Measurements from ENCODE around the gene MXRA7.
"Not testable (repeated sequence)": the region's sequence is repeated elsewhere in the genome, so short reads cannot be mapped to it uniquely, and the experiment has no call there.

The MXRA7 gene

DNA sequence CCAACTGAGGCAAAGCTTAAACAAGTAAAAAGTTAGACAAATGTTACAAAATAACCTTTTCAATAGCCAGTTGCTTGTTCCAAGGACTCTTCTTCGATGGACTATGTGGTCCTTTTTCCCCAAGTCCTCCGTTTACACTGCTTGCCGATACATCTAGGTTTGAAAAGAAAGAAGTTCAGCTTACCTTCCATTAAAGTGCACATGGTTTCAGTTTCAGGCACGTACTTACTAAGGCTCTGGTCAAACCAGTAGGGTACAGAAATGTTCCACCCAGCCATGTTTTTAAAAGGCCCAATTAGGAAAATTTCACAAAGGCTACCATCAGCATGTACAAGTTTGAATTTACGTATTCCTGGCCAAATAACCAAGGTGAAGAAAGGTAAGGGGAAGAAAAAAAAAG lies 24.2 kb upstream of the MXRA7 start:
- Histone ChIP-seq H3K4me1 (ENCODE audit: control insufficient read depth, insufficient read depth, low read length, unreplicated experiment) (peaks cover 24% of the 10 kb centered on the region), H3K79me2 (ENCODE audit: control insufficient read depth, insufficient read depth, low read length, unreplicated experiment) (peaks cover 84% of the 10 kb centered on the region), H3K27me3 (ENCODE audit: insufficient read depth, low read length) (no peaks in the 10 kb centered on the region), H2AFZ (ENCODE audit: low read length, unreplicated experiment) (no peak overlapping the region), H3K27ac (ENCODE audit: low read depth, low read length) (peak overlapping the region; percentile 77), H3K4me3 (ENCODE audit: low read depth, low read length) (peak overlapping the region; percentile 87), H3K36me3 (ENCODE audit: insufficient read depth, low read length) (peaks cover 44% of the 10 kb centered on the region)

DNA sequence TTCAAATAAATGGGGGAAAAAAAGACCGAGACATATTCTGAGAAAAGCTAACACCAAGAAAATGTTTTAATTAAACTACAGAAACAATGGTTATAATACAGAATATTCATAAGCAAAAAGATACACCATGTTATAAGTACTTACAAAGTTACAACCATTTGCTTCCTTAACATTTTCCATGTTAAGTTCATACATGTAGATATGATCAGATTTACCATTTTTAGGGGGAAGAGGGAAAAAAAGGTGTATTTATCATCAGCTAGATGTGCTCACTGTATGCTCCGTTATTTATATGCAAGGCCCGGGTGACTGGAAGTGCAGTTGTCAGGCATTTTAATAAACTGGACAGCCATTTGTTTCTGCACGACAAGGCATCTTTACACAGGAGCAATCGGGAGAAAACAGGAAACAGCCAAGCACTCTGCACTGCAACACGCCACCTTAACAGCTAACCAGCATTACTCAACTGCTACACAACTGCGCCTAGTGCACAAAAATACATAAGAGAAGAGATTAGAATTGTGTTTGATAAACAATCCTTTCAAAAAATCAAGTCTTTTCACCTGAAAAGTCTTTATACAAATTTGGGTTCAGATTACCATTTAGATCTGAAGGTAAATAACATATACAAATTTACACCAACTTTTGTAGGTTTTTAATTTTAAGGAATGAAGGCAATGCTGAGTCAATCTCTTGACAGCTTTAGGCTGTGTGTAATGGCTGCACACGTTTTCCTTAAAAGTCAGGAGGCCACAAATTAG lies 23.5 kb upstream of the MXRA7 start:
- Histone ChIP-seq H3K4me1 (ENCODE audit: control insufficient read depth, insufficient read depth, low read length, unreplicated experiment) (peaks cover 23% of the 10 kb centered on the region), H3K27ac (ENCODE audit: low read depth, low read length) (peak overlapping the region; percentile 77), H3K79me2 (ENCODE audit: control insufficient read depth, insufficient read depth, low read length, unreplicated experiment) (peaks cover 85% of the 10 kb centered on the region), H3K4me3 (ENCODE audit: low read depth, low read length) (peak overlapping the region; percentile 87), H2AFZ (ENCODE audit: low read length, unreplicated experiment) (no peak overlapping the region), H3K27me3 (ENCODE audit: insufficient read depth, low read length) (no peaks in the 10 kb centered on the region), H3K36me3 (ENCODE audit: insufficient read depth, low read length) (peaks cover 46% of the 10 kb centered on the region)

GRCh38 chr17:76733618-76733957 lies 22.8 kb upstream of the MXRA7 start:
- H3K4me3 ChIP-seq (ENCODE audit: low read depth, low read length): peak overlapping the region; percentile 87
- H2AFZ ChIP-seq (ENCODE audit: low read length, unreplicated experiment): no peak overlapping the region
- peaks cover 83% of the 10 kb centered on the region for H3K79me2 ChIP-seq (ENCODE audit: control insufficient read depth, insufficient read depth, low read length, unreplicated experiment)
- peaks cover 47% of the 10 kb centered on the region for H3K36me3 ChIP-seq (ENCODE audit: insufficient read depth, low read length)
- no peaks in the 10 kb centered on the region for H3K27me3 ChIP-seq (ENCODE audit: insufficient read depth, low read length)
- peaks cover 25% of the 10 kb centered on the region for H3K4me1 ChIP-seq (ENCODE audit: control insufficient read depth, insufficient read depth, low read length, unreplicated experiment)
- peak overlapping the region; percentile 77; the same call in 1 of the 2 replicates for H3K27ac ChIP-seq (ENCODE audit: low read depth, low read length)

GRCh38 chr17:76732734-76733617 lies 22.2 kb upstream of the MXRA7 start:
- Histone ChIP-seq H3K27ac (ENCODE audit: low read depth, low read length) (peak overlapping the region; percentile 77; the same call in 1 of the 2 replicates), H3K4me1 (ENCODE audit: control insufficient read depth, insufficient read depth, low read length, unreplicated experiment) (peaks cover 25% of the 10 kb centered on the region), H3K36me3 (ENCODE audit: insufficient read depth, low read length) (peaks cover 47% of the 10 kb centered on the region), H3K79me2 (ENCODE audit: control insufficient read depth, insufficient read depth, low read length, unreplicated experiment) (peaks cover 83% of the 10 kb centered on the region), H2AFZ (ENCODE audit: low read length, unreplicated experiment) (no peak overlapping the region), H3K4me3 (ENCODE audit: low read depth, low read length) (peak overlapping the region; percentile 87), H3K27me3 (ENCODE audit: insufficient read depth, low read length) (no peaks in the 10 kb centered on the region)

DNA sequence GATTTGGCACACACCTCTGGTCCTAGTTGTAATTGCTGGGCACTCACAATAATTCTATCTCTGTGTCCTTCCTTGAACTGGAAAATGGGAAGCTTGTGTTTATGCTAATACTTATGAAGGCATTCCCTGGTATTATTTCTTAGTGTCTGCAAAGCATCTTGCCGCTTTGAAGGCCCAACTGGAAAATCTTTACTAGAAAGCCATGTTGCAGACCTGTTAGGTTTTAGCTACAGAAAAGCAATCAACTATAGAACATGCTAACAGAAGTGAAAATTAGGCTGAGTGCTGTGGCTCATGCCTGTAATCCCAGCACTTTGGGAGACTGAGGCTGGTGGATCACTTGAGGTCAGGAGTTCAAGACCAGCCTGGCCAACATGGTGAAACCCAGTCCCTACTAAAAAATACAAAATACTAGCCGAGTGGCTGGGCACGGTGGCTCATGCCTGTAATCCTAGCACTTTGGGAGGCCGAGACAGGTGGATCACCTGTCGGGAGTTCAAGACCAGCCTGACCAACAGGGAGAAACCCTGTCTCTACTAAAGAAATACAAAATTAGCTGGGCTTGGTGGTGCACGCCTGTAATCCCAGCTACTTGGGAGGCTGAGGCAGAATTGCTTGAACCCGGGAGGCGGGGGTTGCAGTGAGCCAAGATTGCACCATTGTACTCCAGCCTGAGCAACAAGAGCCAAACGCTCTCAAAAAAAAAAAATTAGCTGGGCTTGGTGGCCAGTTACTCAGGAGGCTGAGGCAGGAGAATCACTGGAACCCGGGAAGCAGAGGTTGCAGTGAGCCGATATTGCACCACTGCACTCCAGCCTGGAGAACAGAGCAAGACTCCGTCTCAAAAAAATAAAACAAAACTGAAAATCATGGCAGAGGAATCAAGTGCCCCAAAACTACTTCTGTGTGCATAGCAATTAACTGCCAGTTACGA lies 21.3 kb upstream of the MXRA7 start:
- H3K4me3 ChIP-seq (ENCODE audit: low read depth, low read length): peak overlapping the region; percentile 87; the same call in 1 of the 2 replicates
- H3K27ac ChIP-seq (ENCODE audit: low read depth, low read length): 0 out of 2 replicates have a peak overlapping the region, but pooled peaks have one; percentile 8
- not testable (repeated sequence) for H3K27me3 ChIP-seq (ENCODE audit: insufficient read depth, low read length); H2AFZ ChIP-seq (ENCODE audit: low read length, unreplicated experiment)
- peaks cover 91% of the 10 kb centered on the region for H3K79me2 ChIP-seq (ENCODE audit: control insufficient read depth, insufficient read depth, low read length, unreplicated experiment)
- H3K36me3 ChIP-seq (ENCODE audit: insufficient read depth, low read length): peaks cover 47% of the 10 kb centered on the region
- peaks cover 25% of the 10 kb centered on the region for H3K4me1 ChIP-seq (ENCODE audit: control insufficient read depth, insufficient read depth, low read length, unreplicated experiment)

DNA sequence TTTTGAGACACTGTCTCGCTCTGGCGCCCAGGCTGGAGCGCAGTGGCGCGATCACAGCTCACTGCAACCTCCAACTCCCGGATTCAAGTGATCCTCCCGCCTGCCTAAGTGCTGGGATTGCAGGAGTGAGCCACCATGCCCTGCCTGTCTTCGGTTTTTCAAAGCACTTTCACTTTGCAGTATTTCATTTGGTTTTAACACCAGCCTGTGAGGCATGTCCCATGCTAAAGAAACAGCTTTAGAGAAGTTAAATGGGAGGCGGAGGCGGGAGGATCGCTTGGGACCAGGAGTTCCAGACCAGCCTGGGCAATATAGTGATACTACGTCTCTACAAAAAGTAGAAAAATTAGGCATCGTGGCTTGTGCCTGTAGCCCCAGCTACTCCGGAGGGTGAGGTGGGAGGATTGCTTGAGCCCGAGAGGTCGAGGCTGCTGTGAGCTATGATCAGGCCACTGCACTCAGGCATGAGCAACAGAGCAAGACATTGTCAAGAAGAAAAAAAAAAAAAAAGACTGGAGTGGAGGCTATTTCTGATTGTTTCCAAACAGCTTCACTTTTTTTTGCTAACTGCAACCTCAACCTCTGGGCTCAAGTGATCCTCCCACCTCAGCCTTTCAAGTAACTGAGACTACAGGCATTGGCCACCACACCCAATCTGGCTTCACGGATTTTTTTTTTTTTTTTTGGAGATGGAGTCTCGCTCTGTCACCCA lies 17.1 kb upstream of the MXRA7 start:
- Histone ChIP-seq H2AFZ (ENCODE audit: low read length, unreplicated experiment) (no peak overlapping the region), H3K79me2 (ENCODE audit: control insufficient read depth, insufficient read depth, low read length, unreplicated experiment) (peaks cover 87% of the 10 kb centered on the region), H3K27me3 (ENCODE audit: insufficient read depth, low read length) (no peaks in the 10 kb centered on the region), H3K4me3 (ENCODE audit: low read depth, low read length) (peak overlapping the region; percentile 97), H3K36me3 (ENCODE audit: insufficient read depth, low read length) (peaks cover 30% of the 10 kb centered on the region), H3K4me1 (ENCODE audit: control insufficient read depth, insufficient read depth, low read length, unreplicated experiment) (peaks cover 28% of the 10 kb centered on the region), H3K27ac (ENCODE audit: low read depth, low read length) (peak overlapping the region; percentile 95)

DNA sequence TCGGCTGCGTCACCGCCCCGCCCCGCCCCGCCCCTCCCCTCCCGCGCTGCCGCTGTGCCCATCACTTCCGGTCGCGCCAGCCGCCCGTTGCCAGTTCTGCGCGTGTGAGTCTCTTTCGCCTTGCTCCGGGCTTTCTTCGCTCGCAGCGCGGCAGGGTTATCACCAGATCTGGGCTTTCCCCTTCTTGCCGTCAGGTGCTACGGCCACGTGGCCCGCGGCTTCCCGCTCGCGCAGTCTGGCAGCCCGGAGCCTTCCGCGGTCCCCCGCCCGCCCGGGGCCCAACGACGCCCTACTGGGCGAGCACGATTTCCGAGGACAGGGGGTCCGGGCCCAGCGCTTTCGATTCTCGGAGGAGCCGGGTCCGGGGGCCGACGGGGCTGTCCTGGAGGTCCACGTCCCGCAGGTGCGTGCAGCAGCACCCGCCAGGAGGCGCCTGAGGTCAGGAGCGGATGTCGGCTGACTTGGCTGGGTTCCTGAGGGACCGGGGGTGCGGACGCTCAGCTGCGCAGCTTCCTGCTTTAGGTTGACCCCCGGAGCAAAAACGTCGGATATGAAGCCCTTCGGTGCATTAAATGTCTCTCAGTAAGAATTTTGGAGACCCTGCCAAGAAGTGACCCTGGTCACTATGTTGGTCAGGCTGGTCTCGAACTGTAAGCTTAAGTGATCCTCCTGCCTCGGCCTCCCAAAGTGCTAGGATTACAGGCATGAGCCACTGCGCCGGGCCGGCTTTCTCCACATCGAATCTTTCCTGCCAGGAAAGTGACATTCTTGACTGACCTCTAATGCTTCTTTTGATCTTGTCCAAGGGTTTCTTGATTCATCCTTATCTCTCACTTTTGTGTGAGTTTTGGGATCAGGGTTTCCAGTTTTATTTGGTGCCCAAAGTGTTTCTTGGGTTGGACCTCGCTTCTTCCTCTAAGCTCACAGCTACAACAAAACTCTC lies 16.3 kb upstream of the MXRA7 start, which contains the start of gene METTL23:
Gene METTL23, plus strand, starts transcription at position 64 of the 943 bp plus-strand sequence. CDS start 2,872 bp downstream, outside the sequence.
- peaks cover 28% of the 10 kb centered on the region for H3K36me3 ChIP-seq (ENCODE audit: insufficient read depth, low read length)

DNA sequence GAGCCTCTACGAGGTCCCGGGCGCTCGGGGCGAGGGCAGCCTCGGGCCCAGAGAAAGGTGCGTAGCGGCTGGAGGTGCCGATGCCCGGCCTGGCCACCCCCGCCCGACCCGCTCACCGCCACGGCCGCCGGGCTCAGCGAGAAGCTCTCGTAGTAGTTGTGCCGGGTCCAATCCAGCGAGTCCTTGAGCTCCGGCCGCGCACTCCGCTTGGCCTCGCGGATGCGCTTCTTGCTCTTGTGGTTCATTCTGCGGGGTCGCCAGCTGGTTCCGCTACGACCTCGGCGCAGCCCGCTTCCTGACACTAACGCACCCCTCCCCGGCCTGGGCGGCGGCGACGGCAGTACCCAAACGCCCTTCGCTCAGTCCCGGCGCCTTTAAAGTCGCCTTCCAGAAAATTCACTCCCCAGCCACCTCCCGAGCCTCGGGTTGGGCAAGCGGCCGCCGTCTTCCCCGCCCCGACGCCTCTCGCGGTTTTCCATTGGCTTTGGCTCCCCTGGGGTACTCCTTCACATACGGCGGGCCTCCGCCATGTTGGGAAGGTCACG lies 15.5 kb upstream of the MXRA7 start, which contains the start of gene JMJD6:
Gene JMJD6, minus strand, starts transcription at position 376 of the 545 bp plus-strand sequence. Its CDS starts 131 bp downstream, at position 245.
- Histone ChIP-seq H3K27me3 (ENCODE audit: insufficient read depth, low read length) (no peaks in the 10 kb centered on the region), H3K4me1 (ENCODE audit: control insufficient read depth, insufficient read depth, low read length, unreplicated experiment) (peaks cover 19% of the 10 kb centered on the region), H3K4me3 (ENCODE audit: low read depth, low read length) (peak within 1 kb of the TSS; percentile 97), H3K27ac (ENCODE audit: low read depth, low read length) (peak within 1 kb of the TSS; percentile 95), H2AFZ (ENCODE audit: low read length, unreplicated experiment) (no peak within 1 kb of the TSS), H3K36me3 (ENCODE audit: insufficient read depth, low read length) (peaks cover 30% of the 10 kb centered on the region), H3K79me2 (ENCODE audit: control insufficient read depth, insufficient read depth, low read length, unreplicated experiment) (peaks cover 84% of the 10 kb centered on the region)

More for the DNA sequence above, 16.3 kb upstream of the MXRA7 start, which contains the start of gene METTL23:
- H3K4me3 ChIP-seq (ENCODE audit: low read depth, low read length): peak within 1 kb of the TSS; percentile 97
- peaks cover 84% of the 10 kb centered on the region for H3K79me2 ChIP-seq (ENCODE audit: control insufficient read depth, insufficient read depth, low read length, unreplicated experiment)
- H3K4me1 ChIP-seq (ENCODE audit: control insufficient read depth, insufficient read depth, low read length, unreplicated experiment): peaks cover 24% of the 10 kb centered on the region
- H3K27ac ChIP-seq (ENCODE audit: low read depth, low read length): peak within 1 kb of the TSS; percentile 95
- H2AFZ ChIP-seq (ENCODE audit: low read length, unreplicated experiment): no peak within 1 kb of the TSS
- no peaks in the 10 kb centered on the region for H3K27me3 ChIP-seq (ENCODE audit: insufficient read depth, low read length)
